ENCODE measurements around the gene ST14.

DNA sequence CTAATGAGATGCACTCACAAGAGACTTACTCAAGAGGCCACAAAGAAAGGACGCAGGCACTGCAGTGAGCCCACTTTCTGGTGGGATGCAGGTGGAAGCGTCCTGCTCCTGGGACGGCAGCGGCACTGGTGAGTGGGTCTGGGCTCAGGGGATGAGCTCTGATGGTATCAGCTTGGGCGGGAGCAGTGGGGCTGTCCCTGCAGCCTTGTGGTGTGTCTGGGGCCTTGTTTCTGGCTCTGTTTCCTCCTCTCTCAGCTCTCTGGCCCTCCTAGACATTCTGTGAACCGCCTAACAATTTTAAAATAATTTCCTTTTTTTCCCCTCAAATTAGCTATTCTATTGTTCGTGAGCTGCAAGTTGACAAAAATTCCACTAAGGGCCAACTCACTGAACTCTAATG is 8.8 kb upstream of the ST14 start:
- TF ChIP-seq, protein P1, sequence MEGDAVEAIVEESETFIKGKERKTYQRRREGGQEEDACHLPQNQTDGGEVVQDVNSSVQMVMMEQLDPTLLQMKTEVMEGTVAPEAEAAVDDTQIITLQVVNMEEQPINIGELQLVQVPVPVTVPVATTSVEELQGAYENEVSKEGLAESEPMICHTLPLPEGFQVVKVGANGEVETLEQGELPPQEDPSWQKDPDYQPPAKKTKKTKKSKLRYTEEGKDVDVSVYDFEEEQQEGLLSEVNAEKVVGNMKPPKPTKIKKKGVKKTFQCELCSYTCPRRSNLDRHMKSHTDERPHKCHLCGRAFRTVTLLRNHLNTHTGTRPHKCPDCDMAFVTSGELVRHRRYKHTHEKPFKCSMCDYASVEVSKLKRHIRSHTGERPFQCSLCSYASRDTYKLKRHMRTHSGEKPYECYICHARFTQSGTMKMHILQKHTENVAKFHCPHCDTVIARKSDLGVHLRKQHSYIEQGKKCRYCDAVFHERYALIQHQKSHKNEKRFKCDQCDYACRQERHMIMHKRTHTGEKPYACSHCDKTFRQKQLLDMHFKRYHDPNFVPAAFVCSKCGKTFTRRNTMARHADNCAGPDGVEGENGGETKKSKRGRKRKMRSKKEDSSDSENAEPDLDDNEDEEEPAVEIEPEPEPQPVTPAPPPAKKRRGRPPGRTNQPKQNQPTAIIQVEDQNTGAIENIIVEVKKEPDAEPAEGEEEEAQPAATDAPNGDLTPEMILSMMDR (conservative IDR thresholded peaks at IDR 0.05) = no peak
- no peak for TF ChIP-seq ZFX (IDR thresholded peaks at IDR 0.05)
